ENCODE results near the gene THRA. TPM values are rescaled to one million over a fixed set of nuclear protein-coding genes. Genes with fewer than 3 reads are reported as not detected.

THRA gene
- total and polyA plus RNA-seq, 9 of the 15 experiments (the other 6 are each of a cell fraction or from before 2014, with no cell fraction given) = 0.34 to 23.4 (median 12.7) TPM

DNA sequence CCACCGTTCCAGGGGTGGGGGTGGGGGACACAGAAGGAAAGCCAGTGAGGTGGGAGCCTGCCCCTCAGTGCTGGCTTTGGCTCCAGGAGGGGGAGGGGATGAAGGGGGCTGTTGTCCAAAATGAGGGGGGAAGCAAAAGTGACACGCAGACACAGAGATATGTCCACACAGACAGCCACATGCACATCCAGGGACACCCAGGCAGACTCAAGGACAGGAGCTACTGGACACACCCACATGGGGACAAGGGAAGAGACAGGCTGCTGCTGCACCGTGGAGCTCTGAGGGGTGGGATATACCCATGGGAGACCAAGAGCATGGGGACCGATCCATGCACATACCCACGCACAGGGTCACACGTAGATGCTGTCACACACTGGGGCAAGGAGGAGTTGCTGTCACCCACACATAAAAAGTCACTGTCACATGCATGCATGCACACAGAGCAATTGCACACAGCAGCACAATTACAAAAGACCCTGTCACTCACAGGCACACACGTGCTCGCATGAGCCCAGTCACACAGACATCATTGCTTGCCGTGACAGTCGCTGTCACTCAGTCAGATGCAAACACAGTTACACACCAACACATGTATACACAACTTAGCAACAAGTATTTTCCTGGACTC lies 1.3 kb downstream of the THRA start (continued):
- TF ChIP-seq, protein P1, sequence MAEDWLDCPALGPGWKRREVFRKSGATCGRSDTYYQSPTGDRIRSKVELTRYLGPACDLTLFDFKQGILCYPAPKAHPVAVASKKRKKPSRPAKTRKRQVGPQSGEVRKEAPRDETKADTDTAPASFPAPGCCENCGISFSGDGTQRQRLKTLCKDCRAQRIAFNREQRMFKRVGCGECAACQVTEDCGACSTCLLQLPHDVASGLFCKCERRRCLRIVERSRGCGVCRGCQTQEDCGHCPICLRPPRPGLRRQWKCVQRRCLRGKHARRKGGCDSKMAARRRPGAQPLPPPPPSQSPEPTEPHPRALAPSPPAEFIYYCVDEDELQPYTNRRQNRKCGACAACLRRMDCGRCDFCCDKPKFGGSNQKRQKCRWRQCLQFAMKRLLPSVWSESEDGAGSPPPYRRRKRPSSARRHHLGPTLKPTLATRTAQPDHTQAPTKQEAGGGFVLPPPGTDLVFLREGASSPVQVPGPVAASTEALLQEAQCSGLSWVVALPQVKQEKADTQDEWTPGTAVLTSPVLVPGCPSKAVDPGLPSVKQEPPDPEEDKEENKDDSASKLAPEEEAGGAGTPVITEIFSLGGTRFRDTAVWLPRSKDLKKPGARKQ (CRISPR knock-in tag; IDR thresholded peaks at IDR 0.05) = no peak
- TF ChIP-seq ZNF316 (IDR thresholded peaks at IDR 0.05) (no peak), MAFK (IDR thresholded peaks at IDR 0.05; ENCODE audit: low read length) (peak; percentile 14; the same call in 1 of the 2 replicates), YY1 (IDR thresholded peaks at IDR 0.05; ENCODE audit: borderline replicate concordance in 1 of 3, control insufficient read depth in 1 of 3, extremely low read depth in 1 of 3, insufficient read depth in 3 of 3, insufficient read length in 1 of 3, insufficient replicate concordance in 2 of 3, low read depth in 1 of 3, low read length in 2 of 3) (no peak), DIDO1 (tag; IDR thresholded peaks at IDR 0.05; ENCODE audit: low read depth) (no peak), ZNF217 (CRISPR knock-in tag; IDR thresholded peaks at IDR 0.05) (no peak), FOXK2 (conservative IDR thresholded peaks at IDR 0.05 in 1 of 2, IDR thresholded peaks at IDR 0.05 in 1 of 2; ENCODE audit: low read depth in 2 of 2) (0 out of 4 replicates have a peak, but pooled peaks of 1 of the 2 experiments have one; percentile 33), SIN3A (IDR thresholded peaks at IDR 0.05; ENCODE audit: borderline replicate concordance in 2 of 2, control insufficient read depth in 1 of 2, low read depth in 2 of 2, low read length in 2 of 2) (peak; percentile 16 to 32; a peak in 1 of 4 replicates), ZNF699 (CRISPR knock-in tag; IDR thresholded peaks at IDR 0.05; ENCODE audit: insufficient replicate concordance) (no peak), MEIS2 (IDR thresholded peaks at IDR 0.05; ENCODE audit: partially characterized antibody) (peak; percentile 57)
- TF ChIP-seq, protein P2, sequence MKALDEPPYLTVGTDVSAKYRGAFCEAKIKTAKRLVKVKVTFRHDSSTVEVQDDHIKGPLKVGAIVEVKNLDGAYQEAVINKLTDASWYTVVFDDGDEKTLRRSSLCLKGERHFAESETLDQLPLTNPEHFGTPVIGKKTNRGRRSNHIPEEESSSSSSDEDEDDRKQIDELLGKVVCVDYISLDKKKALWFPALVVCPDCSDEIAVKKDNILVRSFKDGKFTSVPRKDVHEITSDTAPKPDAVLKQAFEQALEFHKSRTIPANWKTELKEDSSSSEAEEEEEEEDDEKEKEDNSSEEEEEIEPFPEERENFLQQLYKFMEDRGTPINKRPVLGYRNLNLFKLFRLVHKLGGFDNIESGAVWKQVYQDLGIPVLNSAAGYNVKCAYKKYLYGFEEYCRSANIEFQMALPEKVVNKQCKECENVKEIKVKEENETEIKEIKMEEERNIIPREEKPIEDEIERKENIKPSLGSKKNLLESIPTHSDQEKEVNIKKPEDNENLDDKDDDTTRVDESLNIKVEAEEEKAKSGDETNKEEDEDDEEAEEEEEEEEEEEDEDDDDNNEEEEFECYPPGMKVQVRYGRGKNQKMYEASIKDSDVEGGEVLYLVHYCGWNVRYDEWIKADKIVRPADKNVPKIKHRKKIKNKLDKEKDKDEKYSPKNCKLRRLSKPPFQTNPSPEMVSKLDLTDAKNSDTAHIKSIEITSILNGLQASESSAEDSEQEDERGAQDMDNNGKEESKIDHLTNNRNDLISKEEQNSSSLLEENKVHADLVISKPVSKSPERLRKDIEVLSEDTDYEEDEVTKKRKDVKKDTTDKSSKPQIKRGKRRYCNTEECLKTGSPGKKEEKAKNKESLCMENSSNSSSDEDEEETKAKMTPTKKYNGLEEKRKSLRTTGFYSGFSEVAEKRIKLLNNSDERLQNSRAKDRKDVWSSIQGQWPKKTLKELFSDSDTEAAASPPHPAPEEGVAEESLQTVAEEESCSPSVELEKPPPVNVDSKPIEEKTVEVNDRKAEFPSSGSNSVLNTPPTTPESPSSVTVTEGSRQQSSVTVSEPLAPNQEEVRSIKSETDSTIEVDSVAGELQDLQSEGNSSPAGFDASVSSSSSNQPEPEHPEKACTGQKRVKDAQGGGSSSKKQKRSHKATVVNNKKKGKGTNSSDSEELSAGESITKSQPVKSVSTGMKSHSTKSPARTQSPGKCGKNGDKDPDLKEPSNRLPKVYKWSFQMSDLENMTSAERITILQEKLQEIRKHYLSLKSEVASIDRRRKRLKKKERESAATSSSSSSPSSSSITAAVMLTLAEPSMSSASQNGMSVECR (CRISPR knock-in tag; IDR thresholded peaks at IDR 0.05) = peak; percentile 29; the same call in 1 of the 2 replicates
- TF ChIP-seq, protein P3, sequence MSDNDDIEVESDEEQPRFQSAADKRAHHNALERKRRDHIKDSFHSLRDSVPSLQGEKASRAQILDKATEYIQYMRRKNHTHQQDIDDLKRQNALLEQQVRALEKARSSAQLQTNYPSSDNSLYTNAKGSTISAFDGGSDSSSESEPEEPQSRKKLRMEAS (CRISPR knock-in tag; IDR thresholded peaks at IDR 0.05) = peak; percentile 60
- TF ChIP-seq, protein P4, sequence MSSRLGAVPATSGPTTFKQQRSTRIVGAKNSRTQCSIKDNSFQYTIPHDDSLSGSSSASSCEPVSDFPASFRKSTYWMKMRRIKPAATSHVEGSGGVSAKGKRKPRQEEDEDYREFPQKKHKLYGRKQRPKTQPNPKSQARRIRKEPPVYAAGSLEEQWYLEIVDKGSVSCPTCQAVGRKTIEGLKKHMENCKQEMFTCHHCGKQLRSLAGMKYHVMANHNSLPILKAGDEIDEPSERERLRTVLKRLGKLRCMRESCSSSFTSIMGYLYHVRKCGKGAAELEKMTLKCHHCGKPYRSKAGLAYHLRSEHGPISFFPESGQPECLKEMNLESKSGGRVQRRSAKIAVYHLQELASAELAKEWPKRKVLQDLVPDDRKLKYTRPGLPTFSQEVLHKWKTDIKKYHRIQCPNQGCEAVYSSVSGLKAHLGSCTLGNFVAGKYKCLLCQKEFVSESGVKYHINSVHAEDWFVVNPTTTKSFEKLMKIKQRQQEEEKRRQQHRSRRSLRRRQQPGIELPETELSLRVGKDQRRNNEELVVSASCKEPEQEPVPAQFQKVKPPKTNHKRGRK (tag; IDR thresholded peaks at IDR 0.05) = no peak
- TF ChIP-seq, protein P5, sequence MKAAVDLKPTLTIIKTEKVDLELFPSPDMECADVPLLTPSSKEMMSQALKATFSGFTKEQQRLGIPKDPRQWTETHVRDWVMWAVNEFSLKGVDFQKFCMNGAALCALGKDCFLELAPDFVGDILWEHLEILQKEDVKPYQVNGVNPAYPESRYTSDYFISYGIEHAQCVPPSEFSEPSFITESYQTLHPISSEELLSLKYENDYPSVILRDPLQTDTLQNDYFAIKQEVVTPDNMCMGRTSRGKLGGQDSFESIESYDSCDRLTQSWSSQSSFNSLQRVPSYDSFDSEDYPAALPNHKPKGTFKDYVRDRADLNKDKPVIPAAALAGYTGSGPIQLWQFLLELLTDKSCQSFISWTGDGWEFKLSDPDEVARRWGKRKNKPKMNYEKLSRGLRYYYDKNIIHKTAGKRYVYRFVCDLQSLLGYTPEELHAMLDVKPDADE (conservative IDR thresholded peaks at IDR 0.05; ENCODE audit: control insufficient read depth, low read depth, low read length) = 0 out of 2 replicates have a peak, but pooled peaks have one; percentile 18
- TF ChIP-seq, protein P6, sequence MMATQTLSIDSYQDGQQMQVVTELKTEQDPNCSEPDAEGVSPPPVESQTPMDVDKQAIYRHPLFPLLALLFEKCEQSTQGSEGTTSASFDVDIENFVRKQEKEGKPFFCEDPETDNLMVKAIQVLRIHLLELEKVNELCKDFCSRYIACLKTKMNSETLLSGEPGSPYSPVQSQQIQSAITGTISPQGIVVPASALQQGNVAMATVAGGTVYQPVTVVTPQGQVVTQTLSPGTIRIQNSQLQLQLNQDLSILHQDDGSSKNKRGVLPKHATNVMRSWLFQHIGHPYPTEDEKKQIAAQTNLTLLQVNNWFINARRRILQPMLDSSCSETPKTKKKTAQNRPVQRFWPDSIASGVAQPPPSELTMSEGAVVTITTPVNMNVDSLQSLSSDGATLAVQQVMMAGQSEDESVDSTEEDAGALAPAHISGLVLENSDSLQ (IDR thresholded peaks at IDR 0.05) = peak; percentile 93

Measured in K562 (cell line).